IPS-NIHi7 (cell line): ENCODE results near the gene KLK12.

ENCODE experiments used
- DNase-seq: peaks from one replicate; pipeline ENCODE4 v3.0.0; 2012; ENCODE audit warnings: mixed read lengths; ENCODE audit errors: extremely low spot score

The KLK12 gene

GRCh38 chr19:51034704-51035103, at the start of gene KLK12:
TSS of gene KLK12 (minus strand) at chr19:51035002. CDS start at chr19:51034621, 381 bp downstream.
- DNase-seq = no peak

- no peak for DNase-seq
These were observed 49.7 kb upstream of the KLK12 start for GRCh38 chr19:51084505-51084904.

- DNase-seq = no peak
These were observed 49.0 kb upstream of the KLK12 start for GRCh38 chr19:51083783-51084182.

GRCh38 chr19:51083181-51083580, 48.4 kb upstream of the KLK12 start:
- no peak for DNase-seq

GRCh38 chr19:51082611-51083010, 47.8 kb upstream of the KLK12 start, which contains the start of gene KLK14:
TSS of gene KLK14 (minus strand) at chr19:51082887. CDS start at chr19:51082614, 273 bp downstream.
- no peak for DNase-seq

GRCh38 chr19:51081476-51081875, 46.7 kb upstream of the KLK12 start:
- no peak for DNase-seq

GRCh38 chr19:51079481-51080110, 44.8 kb upstream of the KLK12 start:
- DNase-seq = no peak

GRCh38 chr19:51078731-51079130, 43.9 kb upstream of the KLK12 start:
- DNase-seq = no peak

GRCh38 chr19:51078104-51078503, 43.3 kb upstream of the KLK12 start:
- no peak for DNase-seq

- no peak for DNase-seq
These were observed 41.9 kb upstream of the KLK12 start for GRCh38 chr19:51076631-51077213.

GRCh38 chr19:51075998-51076397, 41.2 kb upstream of the KLK12 start:
- DNase-seq = no peak

GRCh38 chr19:51071095-51071405, 36.2 kb upstream of the KLK12 start:
- no peak for DNase-seq

- DNase-seq = no peak
These were observed 35.7 kb upstream of the KLK12 start for GRCh38 chr19:51070334-51071094.

GRCh38 chr19:51066393-51067186, 31.8 kb upstream of the KLK12 start:
- no peak for DNase-seq

- DNase-seq = peak; percentile 57
These were observed 30.6 kb upstream of the KLK12 start for GRCh38 chr19:51065221-51065960.

GRCh38 chr19:51064534-51065220, 29.9 kb upstream of the KLK12 start, which contains the start of gene KLK13:
TSS of gene KLK13 (minus strand) at chr19:51065092. CDS start at chr19:51065067, 25 bp downstream.
- peak; percentile 96 for DNase-seq

- no peak for DNase-seq
These were observed 28.9 kb upstream of the KLK12 start for GRCh38 chr19:51063664-51064063.

GRCh38 chr19:51060973-51061372, 26.2 kb upstream of the KLK12 start:
- DNase-seq = no peak

- no peak for DNase-seq
These were observed 25.5 kb upstream of the KLK12 start for GRCh38 chr19:51060336-51060735.

- no peak for DNase-seq
These were observed 24.9 kb upstream of the KLK12 start for GRCh38 chr19:51059715-51060114.

GRCh38 chr19:51055866-51056265, 21.1 kb upstream of the KLK12 start:
- no peak for DNase-seq
